CMK (cell line): ENCODE measurements around the gene PIP5K1B.
"Not testable (repeated sequence)": the region's sequence is repeated elsewhere in the genome, so short reads cannot be mapped to it uniquely, and the experiment has no call there.

Experiments used
- DNase-seq: peaks from one replicate; pipeline ENCODE4 v3.0.0-alpha.2; 2010; ENCODE audit warnings: low read depth

The PIP5K1B gene

GRCh38 chr9:68955330-68955729 lies 250.3 kb downstream of the PIP5K1B start:
- no peak for DNase-seq

DNA sequence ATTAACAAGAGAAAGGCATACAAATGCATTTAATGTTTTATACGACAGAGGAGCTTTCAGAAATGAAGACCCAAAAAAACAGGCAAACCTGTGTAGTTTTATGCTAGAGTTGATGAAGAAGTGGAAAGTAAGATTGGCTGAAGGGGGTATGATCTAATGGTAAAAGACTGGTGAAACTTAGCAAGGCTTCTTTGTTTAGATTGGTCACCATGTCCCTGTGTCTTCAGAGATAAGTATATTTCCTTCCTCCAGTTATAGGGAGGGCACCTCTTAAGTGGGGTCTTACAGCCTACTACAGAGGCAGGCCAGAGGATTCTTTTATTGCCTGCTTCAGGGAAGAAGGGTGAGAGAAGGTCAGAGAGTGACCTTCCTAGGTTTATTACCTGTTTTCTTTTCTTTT lies 252.4 kb downstream of the PIP5K1B start:
- no peak for DNase-seq

- DNase-seq = no peak
Measured at GRCh38 chr9:68961587-68961986, 256.5 kb downstream of the PIP5K1B start.

DNA sequence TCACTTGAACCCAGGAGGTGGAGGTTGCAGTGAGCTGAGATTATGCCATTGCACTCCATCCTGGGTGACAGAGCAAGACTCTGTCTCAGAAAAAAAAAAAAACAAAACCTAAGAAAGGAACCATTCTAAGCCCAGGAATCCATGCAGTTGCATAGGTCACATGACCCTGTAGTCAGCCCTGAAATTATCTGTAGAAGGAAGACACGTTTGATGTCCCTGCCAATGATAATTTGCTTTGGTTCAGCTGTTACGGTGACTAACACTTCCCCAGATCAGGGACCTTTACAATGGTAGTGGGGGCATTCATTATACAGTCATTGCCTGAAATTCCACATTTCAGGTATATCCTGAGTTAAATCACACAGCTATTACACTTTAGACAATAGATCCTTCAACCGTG lies 258.4 kb downstream of the PIP5K1B start:
- DNase-seq = no peak

- no peak for DNase-seq
Measured at GRCh38 chr9:68964102-68964541, 259.1 kb downstream of the PIP5K1B start.

GRCh38 chr9:68964765-68965164 lies 259.7 kb downstream of the PIP5K1B start:
- no peak for DNase-seq

- DNase-seq = no peak
Measured at GRCh38 chr9:68966496-68966944, 261.5 kb downstream of the PIP5K1B start.

DNA sequence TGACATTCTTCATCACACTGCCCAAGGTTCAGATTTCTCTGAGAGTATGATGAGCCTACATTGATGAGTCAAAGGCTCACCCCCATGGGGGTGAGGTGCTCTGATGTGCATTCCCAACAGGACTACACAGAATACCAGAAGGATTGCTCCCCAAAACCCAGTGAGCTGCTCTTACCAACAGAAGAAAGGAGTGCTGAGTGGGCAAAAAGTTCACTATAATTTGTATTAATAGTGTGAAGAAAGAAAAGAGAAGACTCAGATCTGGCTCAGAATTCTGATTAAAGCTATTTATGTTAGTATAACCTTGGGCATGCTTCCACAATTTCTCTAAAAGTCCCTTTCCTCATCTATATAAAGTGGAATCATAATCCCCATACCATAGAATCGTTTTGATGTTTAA lies 262.8 kb downstream of the PIP5K1B start:
- DNase-seq = no peak

GRCh38 chr9:68969538-68969937 lies 264.5 kb downstream of the PIP5K1B start:
- DNase-seq = no peak

DNA sequence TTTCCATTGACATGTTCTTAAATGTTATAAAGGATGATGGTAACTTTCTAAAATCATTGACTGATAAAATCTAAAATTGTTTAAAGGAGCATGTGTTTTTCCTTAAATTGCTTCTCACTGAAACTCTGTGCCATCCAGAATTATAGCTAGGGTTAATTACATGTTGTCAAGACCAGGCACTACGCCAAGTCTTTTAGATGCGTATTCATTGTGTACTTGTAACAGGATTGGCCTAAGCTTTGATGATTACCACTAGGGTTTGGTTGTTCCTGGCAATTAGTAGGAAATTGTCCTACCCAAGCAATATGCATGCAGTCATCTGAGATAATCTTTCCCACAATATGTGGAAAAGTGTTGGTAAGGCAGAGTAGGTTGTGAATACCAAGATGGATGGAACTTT lies 265.1 kb downstream of the PIP5K1B start:
- DNase-seq = no peak

- DNase-seq = no peak
Measured at GRCh38 chr9:68973619-68974018, 268.6 kb downstream of the PIP5K1B start.

- DNase-seq = no peak
Measured at GRCh38 chr9:68974431-68974830, 269.4 kb downstream of the PIP5K1B start.

DNA sequence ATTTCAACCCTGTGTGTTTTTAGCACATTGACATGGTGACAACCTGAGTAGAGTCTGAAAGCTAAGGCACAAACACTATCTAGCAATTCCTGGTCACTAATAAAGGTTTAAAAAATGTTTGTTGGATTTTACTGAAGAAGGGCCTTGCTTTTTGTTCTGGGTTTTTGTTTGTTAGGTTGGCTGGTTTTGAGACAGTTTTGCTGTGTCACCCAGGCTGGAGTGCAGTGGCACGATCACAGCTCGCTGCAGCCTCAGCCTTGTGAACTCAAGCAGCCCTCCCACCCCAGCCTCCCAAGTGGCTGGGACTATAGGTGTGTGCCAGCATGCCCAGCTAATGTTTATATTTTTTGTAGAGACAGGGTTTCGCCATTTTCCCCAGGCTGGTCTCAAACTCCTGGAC lies 269.9 kb downstream of the PIP5K1B start:
- DNase-seq = no peak

DNA sequence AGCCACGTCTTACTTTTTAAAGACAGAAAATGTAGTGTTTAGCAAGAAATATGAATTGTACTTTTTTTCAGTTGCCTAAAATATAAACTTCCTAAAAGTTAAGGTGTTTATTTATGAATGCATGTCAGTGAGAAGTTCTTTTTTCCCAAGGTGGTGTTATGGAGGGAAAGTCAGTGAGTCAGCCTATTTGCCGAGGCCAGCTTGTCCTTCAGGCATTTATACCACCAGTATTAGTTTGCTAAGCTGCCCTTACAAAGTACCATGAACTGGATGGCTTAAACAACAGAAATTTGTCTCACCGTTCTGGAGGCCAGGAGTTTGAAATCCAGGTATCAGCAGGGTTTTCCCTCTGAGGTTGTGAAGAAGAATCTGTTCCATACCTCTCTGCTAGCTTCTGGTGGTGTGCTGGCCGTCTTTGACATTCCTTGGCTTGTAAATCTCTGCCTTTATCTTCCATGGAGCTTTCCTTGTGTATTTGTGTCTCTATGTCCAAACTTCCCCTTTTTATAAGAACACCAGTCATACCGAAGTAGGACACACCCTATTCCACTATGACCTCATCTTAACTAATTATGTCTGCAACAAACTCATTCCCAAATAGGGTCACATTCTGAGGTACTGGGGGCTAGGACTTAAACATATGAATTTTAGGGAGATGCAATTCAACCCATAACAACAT lies 270.5 kb downstream of the PIP5K1B start:
- no peak for DNase-seq

DNA sequence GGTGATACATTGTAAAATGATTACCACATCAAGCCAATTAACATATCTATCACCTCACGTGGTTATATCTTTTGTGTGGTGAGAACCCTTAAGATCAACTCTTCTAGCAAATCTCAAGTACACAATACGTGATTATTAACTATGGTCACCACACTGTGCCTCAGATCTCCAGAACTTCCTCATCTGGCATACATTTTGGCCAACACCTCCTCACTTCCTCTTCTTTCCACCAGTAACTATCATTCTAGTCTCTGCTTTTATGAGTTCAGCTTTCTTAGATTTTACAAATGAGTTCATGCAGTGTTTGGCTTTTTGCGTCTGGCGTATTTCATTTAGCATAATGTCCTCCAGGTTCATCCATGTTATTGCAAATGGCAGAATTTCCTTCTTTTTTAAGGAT lies 273.0 kb downstream of the PIP5K1B start:
- DNase-seq = no peak

DNA sequence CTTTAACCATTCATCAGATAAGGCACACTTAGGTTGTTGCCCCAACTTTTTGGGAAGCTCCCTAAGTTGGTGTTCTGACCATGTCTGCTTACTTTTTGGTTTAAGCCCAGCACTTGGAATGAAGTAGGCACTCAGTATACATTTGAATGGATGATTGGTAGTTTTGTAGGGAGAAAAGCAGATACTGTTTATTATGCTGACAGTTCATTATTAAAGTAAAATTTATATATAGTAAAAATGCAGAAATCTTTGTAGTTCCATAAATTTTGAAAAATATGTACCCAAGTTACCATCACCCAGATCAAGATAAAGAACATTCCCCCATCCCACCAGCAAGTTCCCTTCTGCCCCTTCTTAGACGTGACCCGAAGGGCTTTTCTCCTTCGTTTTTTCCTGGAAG lies 273.5 kb downstream of the PIP5K1B start:
- no peak for DNase-seq

GRCh38 chr9:68979538-68980314 lies 274.7 kb downstream of the PIP5K1B start:
- no peak for DNase-seq

DNA sequence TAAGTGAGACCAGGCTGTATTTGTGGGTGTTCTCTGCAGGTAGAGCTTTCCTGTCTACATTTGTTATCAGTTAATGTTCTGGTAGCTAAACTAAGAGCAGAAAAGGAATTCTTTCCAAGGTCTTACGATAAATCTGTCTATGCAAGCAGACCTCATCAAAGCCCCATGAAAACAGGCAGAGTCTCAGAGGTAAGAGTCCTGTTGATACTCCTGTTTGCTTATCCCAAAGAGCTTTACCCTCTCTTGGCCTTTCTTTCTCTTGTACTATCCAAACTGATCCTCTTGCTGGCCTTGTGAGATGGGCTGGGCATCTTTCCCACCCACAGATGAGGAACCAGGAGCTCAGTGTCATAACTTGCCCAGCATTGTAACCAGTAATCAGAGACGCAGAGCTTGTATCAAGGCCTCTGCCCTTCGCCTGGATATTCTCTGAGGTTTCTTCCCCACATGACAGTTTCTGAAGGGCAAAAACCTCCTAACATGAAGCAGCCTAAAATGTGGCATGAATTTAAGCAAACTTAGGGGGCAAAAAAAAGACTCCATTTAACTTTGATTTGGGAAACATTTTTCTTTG lies 275.4 kb downstream of the PIP5K1B start:
- no peak for DNase-seq

- no peak for DNase-seq
Measured at GRCh38 chr9:68981789-68982188, 276.7 kb downstream of the PIP5K1B start.

DNA sequence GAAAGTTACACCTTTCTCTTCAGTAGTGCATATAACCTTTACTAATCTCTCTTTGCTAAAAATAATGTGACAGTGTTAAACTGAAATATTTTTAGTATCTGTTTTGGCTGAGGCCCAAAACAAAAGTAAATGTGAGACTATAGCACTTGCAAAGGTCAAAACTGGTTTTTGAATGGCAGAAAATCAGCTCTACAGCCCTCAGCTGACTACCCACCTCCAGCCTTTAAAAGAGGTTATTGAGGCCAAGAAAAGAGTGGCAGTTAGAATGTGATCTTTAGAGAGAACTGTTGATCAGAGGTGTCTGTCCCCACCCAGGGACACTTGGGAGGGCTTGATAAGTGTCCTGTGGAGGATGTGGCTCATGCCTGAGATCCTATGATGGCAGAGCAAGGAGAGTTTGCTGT lies 278.0 kb downstream of the PIP5K1B start:
- DNase-seq = peak; percentile 70

DNA sequence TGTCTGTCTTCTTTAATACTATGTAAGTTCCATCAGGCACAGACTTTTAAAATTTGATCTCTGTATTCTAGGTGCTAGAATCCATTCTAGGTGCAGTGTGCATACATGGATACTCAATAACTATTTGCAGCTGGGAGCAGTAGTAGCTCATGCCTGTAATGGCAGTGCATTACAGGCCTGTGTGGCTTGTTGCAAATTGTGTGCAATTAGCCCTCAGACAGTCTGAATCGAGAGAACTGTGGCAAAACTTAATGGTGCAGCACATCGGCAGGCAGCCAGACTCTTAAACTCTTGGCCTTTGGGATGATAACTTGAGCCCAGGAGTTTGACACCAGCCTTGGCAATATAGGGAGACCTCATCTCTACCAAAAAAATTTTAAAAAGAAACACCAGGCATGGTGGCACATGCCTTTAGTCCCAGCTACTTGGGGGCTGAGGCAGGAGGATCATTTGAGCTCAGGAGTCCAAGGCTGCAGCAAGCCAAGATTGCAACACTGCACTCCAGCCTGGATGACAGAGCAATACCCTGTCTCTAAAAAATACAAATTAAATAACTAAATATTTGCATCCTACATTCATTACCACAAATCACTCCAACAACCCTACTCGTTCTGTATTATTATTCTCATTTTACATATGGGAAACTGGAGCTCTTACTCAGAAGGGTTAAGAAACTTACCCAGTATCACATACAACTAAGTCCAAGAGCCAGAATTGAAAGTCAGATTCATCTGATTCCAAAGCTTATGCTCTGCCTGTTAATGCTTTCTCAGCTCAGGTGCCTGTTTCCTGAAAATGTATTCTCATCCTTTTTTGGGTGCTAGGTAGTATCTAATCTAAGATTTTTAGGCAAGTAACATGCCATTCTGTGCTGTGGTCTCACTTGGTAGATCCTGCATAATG lies 278.7 kb downstream of the PIP5K1B start:
- DNase-seq = no peak

GRCh38 chr9:68986949-68987348 lies 281.9 kb downstream of the PIP5K1B start:
- DNase-seq = not testable (repeated sequence)
